Mucosa of descending colon (tissue), 3 donors: ENCODE measurements around the gene FHIT. TPM values are rescaled to one million over a fixed set of nuclear protein-coding genes. Genes with fewer than 3 reads are reported as not detected.

Source experiments
- ATAC-seq: fragments of 200-7000 bp; cut with Tn5 transposase; one replicate; pipeline ENCODE4 v1.9.1; 2020; ENCODE audit warnings: mild to moderate bottlenecking, moderate library complexity
- DNase-seq, 3 donors: peaks; one replicate each; pipeline ENCODE4 v3.0.0-alpha.2; 2020
- H3K36me3 ChIP-seq: fragments of 200-600 bp; one replicate; pipeline ENCODE4 v1.8.0; 2021; ENCODE audit warnings: low read depth, mild to moderate bottlenecking
- H3K4me1 ChIP-seq: fragments of 200-600 bp; one replicate; pipeline ENCODE4 v1.8.0; 2021; ENCODE audit warnings: low read depth, mild to moderate bottlenecking
- H3K4me3 ChIP-seq: fragments of 200-600 bp; one replicate; pipeline ENCODE4 v1.8.0; 2021; ENCODE audit warnings: mild to moderate bottlenecking
- H3K9me3 ChIP-seq: fragments of 200-600 bp; one replicate; pipeline ENCODE4 v1.8.0; 2021; ENCODE audit warnings: mild to moderate bottlenecking
- intact Hi-C, 2 donors: fragments of 100-400 bp; cut with DNase I in 1 of 2; cut with micrococcal nuclease in 1 of 2; formaldehyde crosslinking; loops; one replicate each; pipeline versions ENCODE4 v1.11.0 to v1.11.1; 2022; cut with DNase I, micrococcal nuclease
- total RNA-seq, 3 donors: library from RNA; stranded (reverse); fragmentation: NEBNext Ultra II Directional in 2 of 3; extraction: Animal tissue kit (Norgen Biotek cat#: 25700) in 2 of 3; gene quantifications; one replicate each; pipeline versions ENCODE4 v1.2.1 to v1.2.4, GENCODE V29; 2021 to 2023
- TF ChIP-seq, protein P1 (sequence below): fragments of 200-600 bp; IDR thresholded peaks from one replicate; pipeline ENCODE4 v1.8.0; 2022; ENCODE audit warnings: antibody characterized with exemption, mild to moderate bottlenecking
- donor health status: DM: no; HTN: no; CAD: no; lungs with moderate emphysema.
- donor health status: DM: no; HTN: no; CAD: no.
- donor health status: DM: no; HTN: yes; CAD: no.

Gene FHIT
- total RNA-seq, 3 donors from 2014 or later: 8.9 to 20.7 (median 18.6) TPM

DNA sequence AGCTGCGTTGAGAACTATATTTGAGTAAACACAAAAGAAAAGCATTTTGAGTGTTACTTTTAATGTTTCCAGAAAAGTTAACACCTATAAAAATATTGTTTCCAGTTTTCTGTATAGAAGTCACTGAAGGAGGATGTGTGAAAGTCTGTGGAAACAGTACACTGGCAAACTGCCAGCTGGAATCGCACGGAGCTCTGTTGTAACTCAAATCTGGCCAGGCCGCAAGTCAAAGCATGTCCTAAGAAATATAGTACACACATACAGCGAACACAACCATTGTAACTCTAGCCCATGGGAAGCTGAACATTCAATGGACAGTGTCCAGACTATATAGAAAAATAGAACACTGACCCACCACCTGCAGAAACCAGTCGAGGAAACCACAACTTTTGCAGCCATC is 657.2 kb downstream of the FHIT start:
- ATAC-seq (no peak), DNase-seq (peak; percentile 28 to 43 (median 41))
- no peaks in the 10 kb centered on the region for H3K4me1 ChIP-seq
- TF ChIP-seq, protein P1, sequence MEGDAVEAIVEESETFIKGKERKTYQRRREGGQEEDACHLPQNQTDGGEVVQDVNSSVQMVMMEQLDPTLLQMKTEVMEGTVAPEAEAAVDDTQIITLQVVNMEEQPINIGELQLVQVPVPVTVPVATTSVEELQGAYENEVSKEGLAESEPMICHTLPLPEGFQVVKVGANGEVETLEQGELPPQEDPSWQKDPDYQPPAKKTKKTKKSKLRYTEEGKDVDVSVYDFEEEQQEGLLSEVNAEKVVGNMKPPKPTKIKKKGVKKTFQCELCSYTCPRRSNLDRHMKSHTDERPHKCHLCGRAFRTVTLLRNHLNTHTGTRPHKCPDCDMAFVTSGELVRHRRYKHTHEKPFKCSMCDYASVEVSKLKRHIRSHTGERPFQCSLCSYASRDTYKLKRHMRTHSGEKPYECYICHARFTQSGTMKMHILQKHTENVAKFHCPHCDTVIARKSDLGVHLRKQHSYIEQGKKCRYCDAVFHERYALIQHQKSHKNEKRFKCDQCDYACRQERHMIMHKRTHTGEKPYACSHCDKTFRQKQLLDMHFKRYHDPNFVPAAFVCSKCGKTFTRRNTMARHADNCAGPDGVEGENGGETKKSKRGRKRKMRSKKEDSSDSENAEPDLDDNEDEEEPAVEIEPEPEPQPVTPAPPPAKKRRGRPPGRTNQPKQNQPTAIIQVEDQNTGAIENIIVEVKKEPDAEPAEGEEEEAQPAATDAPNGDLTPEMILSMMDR: no peak
- no peaks in the 10 kb centered on the region for H3K9me3 ChIP-seq
- H3K36me3 ChIP-seq: no peaks in the 10 kb centered on the region
- H3K4me3 ChIP-seq: no peak overlapping the region
- intact Hi-C loops: no loop called here

DNA sequence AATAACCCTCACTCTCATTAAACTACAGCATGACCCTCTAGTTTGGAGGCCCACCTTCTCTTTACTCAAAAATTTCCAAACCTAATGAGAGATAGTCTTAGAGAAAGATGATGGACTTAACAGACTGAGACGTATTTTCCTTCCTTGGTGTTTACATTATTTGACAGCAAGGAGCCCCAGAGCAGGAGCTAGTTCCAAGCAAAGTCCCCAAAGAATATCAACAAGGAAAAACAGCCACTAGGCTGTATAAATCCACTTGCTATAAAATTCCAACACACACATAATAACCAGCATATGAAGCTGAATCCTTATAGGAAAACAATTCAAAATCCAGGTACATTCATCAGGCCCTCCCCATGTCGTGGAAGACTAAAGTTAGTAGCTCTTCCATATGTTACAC is 660.0 kb downstream of the FHIT start:
- TF ChIP-seq, protein P1: no peak
- DNase-seq (no peak), ATAC-seq (no peak)
- no peak overlapping the region for H3K4me3 ChIP-seq
- no peaks in the 10 kb centered on the region for H3K36me3 ChIP-seq
- no peaks in the 10 kb centered on the region for H3K4me1 ChIP-seq
- intact Hi-C loops: no loop called here
- H3K9me3 ChIP-seq: no peaks in the 10 kb centered on the region

DNA sequence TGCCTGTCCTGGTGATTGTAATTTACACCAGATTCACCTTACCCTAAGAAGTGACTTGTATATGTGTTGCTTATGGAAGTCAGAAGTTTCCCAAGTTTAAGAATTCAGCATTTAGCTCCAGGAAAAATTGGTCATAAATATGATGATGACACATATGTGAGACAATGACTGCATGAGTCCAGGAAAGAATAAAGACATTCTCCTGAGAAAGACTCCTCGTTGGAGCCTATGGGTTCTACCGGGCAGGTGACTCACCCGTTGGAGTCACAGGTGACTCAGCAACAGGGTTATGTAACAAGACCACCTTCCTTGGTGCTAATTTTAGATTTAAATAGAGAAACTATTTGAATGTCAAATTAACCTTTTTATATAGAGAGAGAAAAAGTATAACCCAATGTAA is 662.4 kb downstream of the FHIT start:
- H3K36me3 ChIP-seq: no peaks in the 10 kb centered on the region
- intact Hi-C loops: no loop called here
- H3K4me3 ChIP-seq: no peak overlapping the region
- TF ChIP-seq, protein P1: no peak
- H3K9me3 ChIP-seq: no peaks in the 10 kb centered on the region
- ATAC-seq (no peak), DNase-seq (no peak)
- H3K4me1 ChIP-seq: no peaks in the 10 kb centered on the region

DNA sequence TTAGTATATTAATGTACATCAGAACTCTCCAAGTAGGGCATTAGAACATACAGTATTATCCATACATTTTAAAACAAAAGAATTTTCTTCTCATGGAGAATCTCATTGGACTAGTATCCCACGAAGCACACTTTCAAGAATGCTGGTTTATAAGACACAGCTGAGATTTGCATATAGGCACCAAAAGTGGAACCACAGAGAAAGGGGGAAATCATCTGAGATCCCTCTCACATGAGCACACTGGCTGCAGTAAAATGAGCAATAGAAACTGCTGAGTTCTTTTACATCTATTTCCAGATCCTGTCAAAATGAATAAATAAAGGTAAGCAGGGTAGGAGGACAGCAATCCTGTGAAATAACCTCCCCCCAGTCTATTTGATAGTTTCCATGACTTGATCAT is 665.3 kb downstream of the FHIT start:
- H3K9me3 ChIP-seq: no peaks in the 10 kb centered on the region
- H3K36me3 ChIP-seq: no peaks in the 10 kb centered on the region
- ATAC-seq (no peak), DNase-seq (no peak)
- TF ChIP-seq, protein P1: no peak
- H3K4me3 ChIP-seq: no peak overlapping the region
- no peaks in the 10 kb centered on the region for H3K4me1 ChIP-seq
- intact Hi-C loops: no loop called here

DNA sequence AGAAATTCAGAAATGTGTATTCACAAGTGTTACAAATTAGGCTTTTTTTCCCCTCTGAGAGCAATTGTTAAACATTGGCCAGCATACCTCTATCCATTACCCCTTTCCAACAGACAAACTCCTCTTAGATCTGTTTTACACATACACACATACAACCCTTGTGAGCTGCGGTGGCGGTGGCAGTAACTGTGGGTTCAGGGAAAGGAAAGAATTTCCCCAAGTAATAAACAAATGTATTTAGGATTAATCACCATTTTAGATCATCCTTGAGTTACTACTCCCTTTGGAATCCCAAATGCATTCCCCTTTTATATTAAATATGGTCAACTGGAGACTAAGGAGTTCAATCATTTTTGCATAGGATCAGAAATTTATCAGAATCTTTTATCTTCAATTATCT is 667.0 kb downstream of the FHIT start:
- no peak overlapping the region for H3K4me3 ChIP-seq
- no peaks in the 10 kb centered on the region for H3K36me3 ChIP-seq
- TF ChIP-seq, protein P1: no peak
- ATAC-seq (no peak), DNase-seq (no peak)
- intact Hi-C loops: no loop called here
- H3K4me1 ChIP-seq: no peaks in the 10 kb centered on the region
- no peaks in the 10 kb centered on the region for H3K9me3 ChIP-seq

DNA sequence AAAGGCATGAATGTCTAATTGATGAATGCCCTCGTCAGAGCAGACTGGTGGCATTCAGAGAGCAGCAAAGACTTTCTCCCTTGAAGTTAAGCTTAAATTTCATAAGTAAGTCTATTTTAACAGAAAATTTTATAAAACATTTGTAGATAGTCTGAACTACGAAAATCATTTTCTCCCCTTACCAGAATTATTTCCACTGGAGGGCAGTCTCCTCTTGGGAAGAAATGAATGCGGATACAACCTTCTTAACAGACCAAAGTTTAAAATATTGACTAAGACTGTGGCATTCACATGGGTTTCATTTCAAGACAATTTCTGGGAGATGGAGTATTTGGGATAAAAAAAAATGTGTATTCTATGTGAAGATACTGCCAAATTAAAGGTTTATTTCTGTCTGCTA is 669.0 kb downstream of the FHIT start:
- Histone ChIP-seq H3K4me3 (no peak overlapping the region), H3K4me1 (no peaks in the 10 kb centered on the region), H3K36me3 (no peaks in the 10 kb centered on the region), H3K9me3 (no peaks in the 10 kb centered on the region)
- DNase-seq (no peak), ATAC-seq (no peak)
- intact Hi-C loops: no loop called here
- TF ChIP-seq, protein P1: no peak
